Epithelial cell of esophagus (primary cell): Measurements from ENCODE around the gene LPP.
A peak's percentile ranks its signal among the peaks of the same experiment; 100 is the strongest.

Experiments
- DNase-seq: peaks from one replicate; pipeline ENCODE4 v3.0.0; 2010; ENCODE audit warnings: low read depth
- H3K4me3 ChIP-seq: 2 replicates; pipeline ENCODE4 v1.5.1; 2011; ENCODE audit warnings: mild to moderate bottlenecking, low read length, control low read depth
- TF ChIP-seq, protein P1 (sequence below): IDR thresholded peaks from 2 replicates; pipeline ENCODE4 v1.5.1; 2011; ENCODE audit warnings: low read depth, mild to moderate bottlenecking, low read length, control low read depth, inconsistent platforms; ENCODE audit not compliant: insufficient read depth; ENCODE audit errors: missing control alignments

LPP gene

DNA sequence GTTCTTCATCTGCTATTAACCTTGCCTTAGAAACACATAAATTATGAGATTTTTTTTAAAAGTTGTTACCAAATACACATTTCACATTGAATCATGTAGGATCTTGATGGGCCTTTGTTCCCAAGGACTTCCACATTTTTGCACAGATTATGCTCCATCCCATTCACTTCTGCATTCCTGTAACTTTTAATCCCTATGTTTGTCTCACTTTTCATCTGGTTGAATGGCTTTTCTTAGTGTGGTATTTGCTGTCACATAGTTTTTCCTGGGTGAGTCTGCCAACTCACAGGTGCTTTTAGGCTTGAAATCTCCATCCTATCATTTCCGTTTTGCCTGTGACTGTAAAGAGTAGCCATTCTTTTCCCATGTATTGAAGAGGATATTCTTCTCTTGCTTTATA, 720.6 kb downstream of the LPP start:
- no peak overlapping the region for H3K4me3 ChIP-seq
- no peak for DNase-seq
- TF ChIP-seq, protein P1, sequence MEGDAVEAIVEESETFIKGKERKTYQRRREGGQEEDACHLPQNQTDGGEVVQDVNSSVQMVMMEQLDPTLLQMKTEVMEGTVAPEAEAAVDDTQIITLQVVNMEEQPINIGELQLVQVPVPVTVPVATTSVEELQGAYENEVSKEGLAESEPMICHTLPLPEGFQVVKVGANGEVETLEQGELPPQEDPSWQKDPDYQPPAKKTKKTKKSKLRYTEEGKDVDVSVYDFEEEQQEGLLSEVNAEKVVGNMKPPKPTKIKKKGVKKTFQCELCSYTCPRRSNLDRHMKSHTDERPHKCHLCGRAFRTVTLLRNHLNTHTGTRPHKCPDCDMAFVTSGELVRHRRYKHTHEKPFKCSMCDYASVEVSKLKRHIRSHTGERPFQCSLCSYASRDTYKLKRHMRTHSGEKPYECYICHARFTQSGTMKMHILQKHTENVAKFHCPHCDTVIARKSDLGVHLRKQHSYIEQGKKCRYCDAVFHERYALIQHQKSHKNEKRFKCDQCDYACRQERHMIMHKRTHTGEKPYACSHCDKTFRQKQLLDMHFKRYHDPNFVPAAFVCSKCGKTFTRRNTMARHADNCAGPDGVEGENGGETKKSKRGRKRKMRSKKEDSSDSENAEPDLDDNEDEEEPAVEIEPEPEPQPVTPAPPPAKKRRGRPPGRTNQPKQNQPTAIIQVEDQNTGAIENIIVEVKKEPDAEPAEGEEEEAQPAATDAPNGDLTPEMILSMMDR = no peak

DNA sequence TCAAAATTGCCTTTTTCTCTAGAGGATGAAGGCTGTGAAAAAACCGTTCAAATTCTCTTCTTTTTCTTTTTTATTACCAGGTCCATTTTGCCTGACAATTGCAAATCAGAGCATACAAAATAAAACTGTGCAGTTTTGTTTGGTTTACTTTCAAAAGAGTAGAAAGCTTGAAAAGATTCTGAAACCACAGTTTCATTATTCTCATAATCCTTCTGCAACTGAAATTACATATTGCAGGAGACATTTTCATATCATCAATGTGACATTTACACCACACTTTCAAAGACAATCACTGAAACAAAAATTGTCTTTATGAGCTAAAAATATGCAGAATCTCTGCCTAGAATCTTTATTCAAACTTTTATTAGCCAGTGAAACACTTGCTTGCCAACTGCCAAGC, 721.5 kb downstream of the LPP start:
- DNase-seq = no peak
- no peak overlapping the region for H3K4me3 ChIP-seq
- TF ChIP-seq, protein P1 = no peak

DNA sequence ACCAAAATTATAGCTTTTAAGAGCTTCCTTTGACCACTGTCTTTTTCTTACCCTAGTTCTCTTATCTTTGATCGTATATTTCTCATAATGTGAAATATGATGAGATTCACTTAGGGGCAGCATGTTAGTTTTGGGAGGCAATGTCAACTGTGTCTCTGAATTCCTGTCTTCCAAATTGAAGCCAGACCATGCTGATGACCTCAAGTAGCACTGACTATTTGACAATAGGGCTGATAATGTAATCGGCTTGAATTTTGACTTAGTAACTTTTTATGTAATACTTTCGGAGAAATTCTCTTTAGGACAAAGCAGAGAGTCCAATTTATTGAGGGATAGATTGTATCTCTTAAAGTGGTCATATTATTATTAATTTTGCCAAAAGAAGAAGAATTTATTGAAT, 722.4 kb downstream of the LPP start:
- TF ChIP-seq, protein P1 = no peak
- H3K4me3 ChIP-seq = no peak overlapping the region
- no peak for DNase-seq

DNA sequence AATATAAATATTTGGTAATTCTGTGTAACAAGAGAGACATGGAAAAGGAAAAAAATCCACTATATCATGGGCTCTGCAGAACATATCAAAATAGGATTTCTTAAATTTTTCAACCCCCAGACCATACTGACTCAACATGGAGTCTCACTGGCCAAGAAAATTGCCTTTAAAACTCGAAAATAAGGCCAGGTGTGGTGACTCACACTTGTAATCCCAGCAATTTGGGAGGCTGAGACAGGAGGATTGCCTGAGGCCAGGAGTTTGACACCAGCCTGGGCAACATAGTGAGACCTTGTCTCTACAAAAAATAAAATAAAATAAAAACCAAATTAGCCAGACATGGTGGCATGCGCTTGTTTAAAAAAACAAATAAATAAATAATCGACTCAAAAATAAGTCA, 723.4 kb downstream of the LPP start:
- no peak overlapping the region for H3K4me3 ChIP-seq
- TF ChIP-seq, protein P1 = no peak
- DNase-seq = no peak

DNA sequence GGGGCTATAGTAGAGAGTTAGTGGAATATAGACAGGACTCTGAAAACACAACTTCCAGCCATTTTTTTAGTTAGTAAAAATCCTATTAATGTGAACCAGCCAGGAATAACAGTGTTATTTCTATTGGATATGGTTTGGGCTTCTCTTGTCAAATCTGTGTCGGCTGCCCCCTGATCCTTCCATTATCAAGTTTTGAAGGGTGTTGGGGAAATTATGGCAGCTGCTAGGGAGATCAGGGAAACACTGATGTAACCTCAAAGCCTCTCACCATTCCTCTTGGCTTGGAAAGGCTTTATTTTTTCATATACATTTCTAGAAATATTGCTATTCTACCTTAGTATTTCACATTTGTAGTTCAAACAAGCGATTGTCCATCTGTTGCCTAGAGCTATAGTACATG, 724.1 kb downstream of the LPP start:
- TF ChIP-seq, protein P1 = no peak
- no peak overlapping the region for H3K4me3 ChIP-seq
- DNase-seq = no peak

DNA sequence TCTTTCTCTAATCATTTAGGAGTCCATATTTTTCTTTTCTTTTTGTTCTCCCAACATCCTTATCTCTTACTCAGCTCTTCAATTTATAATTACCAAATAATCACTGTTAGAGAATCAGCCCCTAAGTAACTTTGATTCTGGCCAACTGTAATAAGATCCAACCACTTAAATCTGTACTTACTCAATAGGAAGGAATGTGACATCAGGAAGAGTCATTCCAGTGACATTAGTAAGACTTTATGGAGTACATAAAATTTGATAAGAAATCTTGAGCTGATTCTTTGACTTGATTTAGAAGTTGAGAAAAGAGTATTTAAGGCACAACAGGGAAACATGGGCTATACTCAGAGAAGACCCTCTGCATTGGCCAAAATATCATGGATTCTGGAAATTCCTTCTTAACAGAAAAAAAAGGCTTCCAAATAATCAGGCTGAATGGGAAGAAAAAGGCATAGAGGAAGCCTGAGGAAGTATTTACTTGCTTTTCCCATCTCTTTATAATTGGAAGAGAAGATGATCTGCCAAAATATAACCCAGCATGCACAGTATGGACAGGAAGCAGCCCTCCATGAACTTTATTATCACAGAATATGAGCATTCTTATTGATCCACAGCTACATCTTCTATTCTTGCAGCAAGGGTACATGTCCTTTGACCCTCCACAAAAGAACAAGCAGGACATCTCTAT, 728.1 kb downstream of the LPP start:
- TF ChIP-seq, protein P1 = no peak
- H3K4me3 ChIP-seq = no peak overlapping the region
- peak; percentile 80 for DNase-seq

DNA sequence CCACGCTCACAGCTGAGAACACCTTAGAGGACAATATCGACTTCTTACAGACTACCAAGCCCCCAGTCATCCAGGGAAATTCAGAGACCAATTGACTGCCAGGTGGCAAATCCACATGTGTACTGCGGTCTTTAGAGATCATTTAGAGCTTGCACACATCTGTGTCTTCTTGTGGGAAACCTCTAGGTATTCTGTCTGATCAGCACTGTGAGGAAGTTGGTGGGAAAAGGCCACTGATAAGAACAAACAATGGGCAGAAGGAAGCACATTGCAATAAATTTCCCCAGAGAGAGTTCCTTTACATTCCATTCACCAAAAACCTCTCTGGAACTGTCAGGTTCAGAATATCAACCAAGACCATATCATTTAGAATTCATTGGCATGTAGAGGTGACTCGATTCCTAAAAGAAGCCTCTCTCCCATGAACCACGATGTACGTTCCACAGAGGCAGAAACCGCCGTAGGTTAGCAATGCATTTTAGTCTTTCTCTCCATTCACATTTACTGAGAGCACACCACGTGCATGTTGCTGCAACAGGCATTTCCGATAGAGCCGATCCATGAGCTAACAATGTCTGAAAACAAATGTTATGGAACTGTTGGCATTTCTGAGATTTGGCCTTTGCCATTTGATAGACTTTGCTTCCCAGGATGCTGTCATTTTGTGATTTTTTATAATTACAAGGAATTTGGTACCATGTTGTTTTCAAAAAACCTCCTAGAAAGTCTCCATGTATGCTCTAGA, 730.5 kb downstream of the LPP start:
- no peak overlapping the region for H3K4me3 ChIP-seq
- TF ChIP-seq, protein P1 = no peak
- no peak for DNase-seq
